ENCODE data around the gene CD300LB. TPM values are rescaled to one million over a fixed set of nuclear protein-coding genes. Genes with fewer than 3 reads are reported as not detected.
"Not testable (repeated sequence)": the region's sequence is repeated elsewhere in the genome, so short reads cannot be mapped to it uniquely, and the experiment has no call there.

The CD300LB gene
- total RNA-seq, 1 donor from 2014 or later: not detected

GRCh38 chr17:74512036-74512435, 19.2 kb downstream of the CD300LB start:
- Mint-ChIP-seq H3K4me3 (no peak overlapping the region), H3K27me3 (ENCODE audit: low read depth) (peaks cover 35% of the 10 kb centered on the region), H3K36me3 (no peaks in the 10 kb centered on the region), H3K4me1 (no peaks in the 10 kb centered on the region), H3K9me3 (peaks cover 26% of the 10 kb centered on the region), H3K27ac (no peak overlapping the region)
- TF ChIP-seq, protein P1, sequence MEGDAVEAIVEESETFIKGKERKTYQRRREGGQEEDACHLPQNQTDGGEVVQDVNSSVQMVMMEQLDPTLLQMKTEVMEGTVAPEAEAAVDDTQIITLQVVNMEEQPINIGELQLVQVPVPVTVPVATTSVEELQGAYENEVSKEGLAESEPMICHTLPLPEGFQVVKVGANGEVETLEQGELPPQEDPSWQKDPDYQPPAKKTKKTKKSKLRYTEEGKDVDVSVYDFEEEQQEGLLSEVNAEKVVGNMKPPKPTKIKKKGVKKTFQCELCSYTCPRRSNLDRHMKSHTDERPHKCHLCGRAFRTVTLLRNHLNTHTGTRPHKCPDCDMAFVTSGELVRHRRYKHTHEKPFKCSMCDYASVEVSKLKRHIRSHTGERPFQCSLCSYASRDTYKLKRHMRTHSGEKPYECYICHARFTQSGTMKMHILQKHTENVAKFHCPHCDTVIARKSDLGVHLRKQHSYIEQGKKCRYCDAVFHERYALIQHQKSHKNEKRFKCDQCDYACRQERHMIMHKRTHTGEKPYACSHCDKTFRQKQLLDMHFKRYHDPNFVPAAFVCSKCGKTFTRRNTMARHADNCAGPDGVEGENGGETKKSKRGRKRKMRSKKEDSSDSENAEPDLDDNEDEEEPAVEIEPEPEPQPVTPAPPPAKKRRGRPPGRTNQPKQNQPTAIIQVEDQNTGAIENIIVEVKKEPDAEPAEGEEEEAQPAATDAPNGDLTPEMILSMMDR (IDR thresholded peaks at IDR 0.05; ENCODE audit: unreplicated experiment): no peak
- no peak for DNase-seq (ENCODE audit: low spot score in 2 of 2, unreplicated experiment in 2 of 2)

DNA sequence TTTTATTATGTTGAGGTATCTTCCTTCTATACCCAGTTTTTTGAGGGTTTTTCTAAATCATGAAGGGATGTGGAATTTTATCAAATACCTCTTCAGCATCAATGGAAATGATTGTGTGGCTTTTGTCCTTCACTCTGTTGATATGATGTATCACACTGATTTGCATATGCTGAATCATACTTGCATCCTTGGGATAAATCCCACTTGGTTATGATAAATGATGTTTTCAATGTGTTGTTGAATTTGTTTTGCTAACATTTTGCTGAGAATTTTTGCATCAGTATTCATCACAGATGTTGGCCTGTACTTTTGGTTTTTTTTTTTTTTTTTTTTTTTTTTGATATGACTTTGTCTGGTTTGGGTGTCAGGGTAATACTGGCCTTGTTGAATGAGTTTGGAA, 23.1 kb downstream of the CD300LB start:
- TF ChIP-seq, protein P1 (IDR thresholded peaks at IDR 0.05; ENCODE audit: unreplicated experiment): no peak
- H3K36me3 Mint-ChIP-seq: no peaks in the 10 kb centered on the region
- H3K27ac Mint-ChIP-seq: no peak overlapping the region
- H3K4me1 Mint-ChIP-seq: no peaks in the 10 kb centered on the region
- no peak for DNase-seq (ENCODE audit: low spot score in 2 of 2, unreplicated experiment in 2 of 2)
- peaks cover 16% of the 10 kb centered on the region for H3K9me3 Mint-ChIP-seq
- H3K27me3 Mint-ChIP-seq (ENCODE audit: low read depth): peaks cover 34% of the 10 kb centered on the region
- H3K4me3 Mint-ChIP-seq: no peak overlapping the region

DNA sequence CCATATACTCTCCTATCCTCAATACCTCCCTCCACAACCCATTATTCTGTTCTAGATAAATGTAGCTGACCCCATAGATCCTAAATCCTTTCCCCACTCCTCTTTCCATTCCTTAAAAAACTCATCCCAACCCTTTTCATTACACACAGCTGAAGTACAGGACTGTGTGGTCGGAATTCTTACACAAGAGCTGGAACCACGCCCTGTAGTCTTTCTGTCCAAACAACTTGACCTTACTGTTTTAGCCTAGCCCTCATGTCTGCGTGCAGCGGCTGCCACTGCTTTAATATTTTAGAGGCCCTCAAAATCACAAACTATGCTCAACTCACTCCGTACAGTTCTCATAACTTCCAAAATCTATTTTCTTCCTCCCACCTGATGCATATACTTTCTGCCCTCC, 27.3 kb downstream of the CD300LB start:
- not testable (repeated sequence) for H3K4me1 Mint-ChIP-seq; DNase-seq (ENCODE audit: low spot score in 2 of 2, unreplicated experiment in 2 of 2)

DNA sequence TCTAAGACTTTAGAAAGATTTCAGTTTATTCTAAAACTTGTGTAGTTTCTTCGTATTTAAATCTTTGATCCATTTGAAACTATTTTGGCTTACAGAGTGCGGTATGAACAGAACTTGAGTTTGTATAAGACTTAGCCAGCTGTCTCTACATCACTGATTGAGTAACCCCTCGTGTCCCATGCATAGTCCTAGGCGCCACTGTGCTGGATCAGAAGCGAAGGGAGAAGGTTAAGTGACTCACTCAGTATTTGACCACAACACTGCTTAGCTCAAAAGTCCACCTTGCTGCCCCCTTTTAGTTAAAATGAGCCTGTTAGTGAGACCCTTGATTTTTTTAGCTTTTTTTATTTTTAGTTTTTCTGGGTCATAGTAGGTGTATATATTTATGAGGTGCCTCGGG, 28.4 kb downstream of the CD300LB start:
- TF ChIP-seq, protein P1 (IDR thresholded peaks at IDR 0.05; ENCODE audit: unreplicated experiment): no peak
- no peak for DNase-seq (ENCODE audit: low spot score in 2 of 2, unreplicated experiment in 2 of 2)
- Mint-ChIP-seq H3K36me3 (no peaks in the 10 kb centered on the region), H3K4me3 (no peak overlapping the region), H3K4me1 (no peaks in the 10 kb centered on the region), H3K9me3 (peaks cover 2% of the 10 kb centered on the region), H3K27ac (no peak overlapping the region), H3K27me3 (ENCODE audit: low read depth) (peaks cover 30% of the 10 kb centered on the region)

More for the DNA sequence above, 27.3 kb downstream of the CD300LB start:
- not testable (repeated sequence) for H3K4me3 Mint-ChIP-seq, H3K36me3 Mint-ChIP-seq, H3K27ac Mint-ChIP-seq, H3K9me3 Mint-ChIP-seq
- H3K27me3 Mint-ChIP-seq (ENCODE audit: low read depth): peaks cover 35% of the 10 kb centered on the region

DNA sequence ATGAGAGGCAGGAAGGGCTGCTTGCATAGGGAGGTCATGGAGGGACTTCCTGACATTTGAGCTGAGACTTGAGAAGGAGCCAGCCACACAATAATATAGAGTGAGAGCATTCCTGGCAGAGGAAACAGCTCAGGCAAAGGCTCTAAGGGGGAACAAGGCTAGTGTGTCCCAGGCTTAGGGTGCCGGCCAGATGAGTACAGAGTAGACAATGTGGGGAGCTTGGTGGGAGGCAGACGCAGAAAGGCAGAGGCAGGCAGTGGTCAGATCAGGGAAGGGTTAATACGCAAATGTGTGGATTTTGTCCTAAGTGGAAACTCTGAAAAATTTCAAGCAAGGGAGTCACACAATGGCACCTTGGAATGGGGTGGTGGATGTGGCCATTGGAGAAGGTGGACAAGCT, 31.3 kb downstream of the CD300LB start:
- H3K27ac Mint-ChIP-seq: no peak overlapping the region
- H3K9me3 Mint-ChIP-seq: no peaks in the 10 kb centered on the region
- H3K4me3 Mint-ChIP-seq: no peak overlapping the region
- H3K4me1 Mint-ChIP-seq: no peaks in the 10 kb centered on the region
- no peak for DNase-seq (ENCODE audit: low spot score in 2 of 2, unreplicated experiment in 2 of 2)
- no peaks in the 10 kb centered on the region for H3K36me3 Mint-ChIP-seq
- TF ChIP-seq, protein P1 (IDR thresholded peaks at IDR 0.05; ENCODE audit: unreplicated experiment): no peak
- H3K27me3 Mint-ChIP-seq (ENCODE audit: low read depth): peaks cover 26% of the 10 kb centered on the region

DNA sequence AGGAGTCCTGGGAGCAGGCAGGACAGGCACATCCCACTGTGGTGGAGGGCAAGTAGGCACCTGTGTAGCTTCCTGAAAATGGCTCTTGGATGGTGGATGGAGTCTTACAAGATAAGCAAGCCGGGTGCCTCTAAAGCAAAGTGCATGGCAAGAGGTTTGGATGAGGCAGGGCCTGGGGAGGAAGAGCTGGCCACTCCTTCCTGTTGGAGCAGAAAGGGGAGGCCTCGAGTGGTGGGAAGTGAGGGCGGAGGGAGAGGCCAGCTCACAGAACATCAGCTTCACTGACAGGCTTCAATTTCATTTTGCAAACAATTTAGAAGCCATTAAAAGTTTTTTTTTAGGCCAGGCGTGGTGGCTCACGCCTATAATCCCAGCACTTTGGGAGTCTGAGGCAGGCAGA, 33.8 kb downstream of the CD300LB start:
- TF ChIP-seq, protein P1 (IDR thresholded peaks at IDR 0.05; ENCODE audit: unreplicated experiment): no peak
- no peaks in the 10 kb centered on the region for H3K36me3 Mint-ChIP-seq
- peaks cover 33% of the 10 kb centered on the region for H3K27me3 Mint-ChIP-seq (ENCODE audit: low read depth)
- H3K4me3 Mint-ChIP-seq: no peak overlapping the region
- H3K4me1 Mint-ChIP-seq: no peaks in the 10 kb centered on the region
- H3K27ac Mint-ChIP-seq: no peak overlapping the region
- no peaks in the 10 kb centered on the region for H3K9me3 Mint-ChIP-seq
- no peak for DNase-seq (ENCODE audit: low spot score in 2 of 2, unreplicated experiment in 2 of 2)

All from mesothelial cell of epicardium (in vitro differentiated cells).